Stomach smooth muscle (tissue), 2 donors: ENCODE measurements around the gene VWA2.
A peak's percentile ranks its signal among the peaks of the same experiment; 100 is the strongest.
"Not testable (repeated sequence)": the region's sequence is repeated elsewhere in the genome, so short reads cannot be mapped to it uniquely, and the experiment has no call there.

Source experiments
- H3K27ac ChIP-seq: one replicate; pipeline ENCODE4 v1.7.0; 2013; ENCODE audit warnings: mild to moderate bottlenecking, low read length, inconsistent platforms
- H3K27me3 ChIP-seq, 2 donors: one replicate each; pipeline ENCODE4 v1.7.0; 2013; ENCODE audit warnings: low read length in 2 of 2; ENCODE audit not compliant: insufficient read depth in 2 of 2, control insufficient read depth in 1 of 2
- H3K36me3 ChIP-seq, 2 donors: one replicate each; pipeline ENCODE4 v1.7.0; 2013; ENCODE audit warnings: low read length in 2 of 2; ENCODE audit not compliant: control insufficient read depth in 2 of 2, insufficient read depth in 2 of 2
- H3K4me1 ChIP-seq: one replicate; pipeline ENCODE4 v1.7.0; 2013; ENCODE audit warnings: low read length; ENCODE audit not compliant: control insufficient read depth, insufficient read depth
- H3K4me3 ChIP-seq, 2 donors: one replicate each; pipeline ENCODE4 v1.7.0; 2013; ENCODE audit warnings: low read length in 2 of 2
- H3K9ac ChIP-seq, 2 donors: one replicate each; pipeline ENCODE4 v1.7.0; 2013; ENCODE audit warnings: low read length in 2 of 2, mild to moderate bottlenecking in 1 of 2
- H3K9me3 ChIP-seq, 2 donors: one replicate each; pipeline ENCODE4 v1.7.0; 2013; ENCODE audit warnings: low read length in 2 of 2; ENCODE audit not compliant: control insufficient read depth in 2 of 2
- donor health status: healthy.
- donor health status: Pancreatic carcinoma.

Gene VWA2

DNA sequence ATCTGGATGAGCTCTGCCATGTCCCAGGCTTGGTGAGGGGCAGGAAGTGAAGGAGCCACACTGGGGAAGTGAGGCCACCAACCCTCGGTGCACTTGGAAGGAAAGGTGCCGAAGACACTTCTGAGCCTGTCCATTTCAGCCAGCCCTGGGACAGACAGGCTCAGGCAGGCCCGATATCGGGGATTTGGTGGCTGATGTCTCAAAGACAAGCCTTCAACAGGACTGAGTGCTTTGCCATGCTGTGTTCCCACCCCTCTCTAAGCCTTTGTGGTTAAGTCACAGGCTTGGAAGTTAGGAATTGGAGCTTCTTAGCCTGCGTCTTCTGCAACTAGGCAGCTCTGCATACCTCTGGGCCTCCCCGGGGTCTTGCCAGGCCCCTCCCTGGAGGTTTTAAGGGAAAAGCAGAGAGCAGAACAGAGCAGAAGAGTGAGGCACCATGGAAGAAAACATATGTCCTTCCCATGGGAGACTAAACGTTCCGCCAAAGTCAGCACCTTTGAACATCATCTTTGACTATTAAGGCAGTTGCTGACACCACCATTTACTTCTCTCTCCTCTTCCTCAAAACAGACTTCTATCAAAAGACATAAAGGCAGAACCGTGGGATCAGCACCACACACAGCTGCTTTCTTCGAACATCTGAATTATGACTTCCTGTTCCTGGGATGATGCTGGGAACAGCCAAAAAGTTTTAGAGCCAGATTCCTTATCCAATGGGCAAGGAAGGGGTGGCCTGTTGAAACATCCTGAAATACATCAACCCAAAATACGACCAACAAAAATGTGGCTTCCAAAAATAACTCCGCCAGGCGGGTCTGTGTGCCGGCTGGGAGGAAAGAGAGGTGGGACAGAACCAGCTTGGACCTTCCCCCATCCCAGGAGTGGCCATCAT, 93.5 kb downstream of the VWA2 start:
- Histone ChIP-seq H3K27ac (peak overlapping the region; percentile 37), H3K9me3 (no peaks in the 10 kb centered on the region), H3K9ac (no peak overlapping the region), H3K4me3 (no peak overlapping the region), H3K27me3 (no peaks in the 10 kb centered on the region), H3K36me3 (peaks cover 9 to 19% of the 10 kb centered on the region in 2 donors), H3K4me1 (peaks cover 37% of the 10 kb centered on the region)

DNA sequence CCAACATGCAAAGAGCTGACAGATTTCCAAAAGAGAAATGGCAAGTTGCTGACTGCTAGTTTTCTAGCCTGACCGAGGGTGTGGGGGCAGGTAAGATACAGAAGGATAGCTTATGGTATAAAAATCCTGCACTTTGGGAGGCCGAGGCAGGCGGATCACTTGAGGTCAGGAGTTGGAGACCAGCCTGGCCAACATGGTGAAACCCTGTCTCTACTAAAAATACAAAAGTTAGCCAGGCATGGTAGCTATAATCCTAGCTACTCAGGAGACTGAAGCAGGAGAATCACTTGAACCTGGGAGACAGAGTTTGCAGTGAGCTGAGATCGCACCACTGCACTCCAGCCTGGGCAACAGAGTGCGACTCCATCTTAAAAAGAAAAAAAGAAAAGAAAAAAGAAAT, 94.4 kb downstream of the VWA2 start:
- Histone ChIP-seq H3K36me3 (peaks cover 9 to 23% of the 10 kb centered on the region in 2 donors), H3K4me1 (peaks cover 29% of the 10 kb centered on the region), H3K27ac (peak overlapping the region; percentile 37)
- not testable (repeated sequence) for H3K9me3 ChIP-seq, H3K27me3 ChIP-seq, H3K9ac ChIP-seq, H3K4me3 ChIP-seq

- peaks cover 9 to 23% of the 10 kb centered on the region in 2 donors for H3K36me3 ChIP-seq
- no peaks in the 10 kb centered on the region for H3K27me3 ChIP-seq
- no peak overlapping the region for H3K9ac ChIP-seq
- H3K27ac ChIP-seq, result no peak overlapping the region
- peaks cover 25% of the 10 kb centered on the region for H3K4me1 ChIP-seq
- H3K4me3 ChIP-seq, result no peak overlapping the region
- H3K9me3 ChIP-seq, result no peaks in the 10 kb centered on the region
Measured at GRCh38 chr10:114334301-114334700, 95.2 kb downstream of the VWA2 start.

DNA sequence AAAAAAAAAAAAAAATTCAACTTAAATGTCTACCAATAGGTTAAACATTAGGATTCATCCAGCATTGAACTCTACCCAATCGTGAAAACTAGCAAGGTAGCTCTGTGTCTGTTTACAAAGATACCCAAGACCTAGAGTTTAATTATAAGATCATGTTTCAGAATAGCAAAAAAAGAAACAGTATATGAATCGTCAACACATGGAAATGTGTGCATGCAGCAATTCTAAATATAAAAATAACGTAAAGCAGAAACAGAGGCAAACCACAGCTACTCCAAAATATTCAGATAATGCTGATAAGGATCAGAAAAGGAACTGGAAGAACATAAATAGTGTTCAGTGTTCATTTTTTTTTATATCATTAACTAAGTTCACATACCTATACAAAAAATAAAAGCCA, 96.6 kb downstream of the VWA2 start:
- H3K4me3 ChIP-seq, result no peak overlapping the region
- H3K27ac ChIP-seq, result no peak overlapping the region
- H3K4me1 ChIP-seq, result peaks cover 19% of the 10 kb centered on the region
- no peaks in the 10 kb centered on the region for H3K9me3 ChIP-seq
- no peak overlapping the region for H3K9ac ChIP-seq
- no peaks in the 10 kb centered on the region for H3K27me3 ChIP-seq
- peaks cover 8 to 25% of the 10 kb centered on the region in 2 donors for H3K36me3 ChIP-seq

DNA sequence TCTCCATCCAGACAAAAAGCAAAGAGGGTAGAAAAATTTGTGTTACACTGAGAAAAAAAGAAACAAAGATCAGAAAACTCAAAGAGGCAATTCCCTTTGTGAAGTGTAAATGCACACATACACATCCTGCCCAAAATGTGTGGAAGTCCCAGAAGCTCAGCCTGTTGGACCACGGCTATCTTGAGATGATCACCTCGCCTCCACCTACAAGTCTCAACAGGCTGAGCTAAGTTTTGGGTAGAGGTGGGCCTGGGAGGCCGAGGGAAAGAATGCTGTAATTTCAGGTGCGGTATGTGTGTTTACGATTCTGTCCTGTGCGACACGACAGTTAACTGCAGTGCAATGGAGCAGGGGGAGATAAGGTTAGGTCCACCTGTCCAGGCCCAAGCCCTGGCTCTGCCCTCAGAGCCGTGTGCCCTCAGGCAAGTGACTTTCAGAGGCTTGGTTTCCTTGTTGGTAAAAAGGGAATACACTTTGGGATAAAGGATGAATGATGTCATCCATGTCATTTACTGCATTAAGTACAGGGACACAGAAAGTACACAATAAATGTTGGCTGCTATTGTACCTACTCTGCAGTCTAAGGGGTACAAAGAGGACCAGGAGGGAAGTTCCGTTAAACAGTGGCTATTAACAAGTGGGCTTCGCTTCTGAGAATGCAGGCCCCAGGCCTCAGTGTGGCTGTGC, 97.9 kb downstream of the VWA2 start:
- no peak overlapping the region for H3K4me3 ChIP-seq
- H3K4me1 ChIP-seq, result peaks cover 19% of the 10 kb centered on the region
- H3K27ac ChIP-seq, result no peak overlapping the region
- no peaks in the 10 kb centered on the region for H3K27me3 ChIP-seq
- no peak overlapping the region for H3K9ac ChIP-seq
- H3K9me3 ChIP-seq, result no peaks in the 10 kb centered on the region
- H3K36me3 ChIP-seq, result peaks cover 0 to 17% of the 10 kb centered on the region in 2 donors

DNA sequence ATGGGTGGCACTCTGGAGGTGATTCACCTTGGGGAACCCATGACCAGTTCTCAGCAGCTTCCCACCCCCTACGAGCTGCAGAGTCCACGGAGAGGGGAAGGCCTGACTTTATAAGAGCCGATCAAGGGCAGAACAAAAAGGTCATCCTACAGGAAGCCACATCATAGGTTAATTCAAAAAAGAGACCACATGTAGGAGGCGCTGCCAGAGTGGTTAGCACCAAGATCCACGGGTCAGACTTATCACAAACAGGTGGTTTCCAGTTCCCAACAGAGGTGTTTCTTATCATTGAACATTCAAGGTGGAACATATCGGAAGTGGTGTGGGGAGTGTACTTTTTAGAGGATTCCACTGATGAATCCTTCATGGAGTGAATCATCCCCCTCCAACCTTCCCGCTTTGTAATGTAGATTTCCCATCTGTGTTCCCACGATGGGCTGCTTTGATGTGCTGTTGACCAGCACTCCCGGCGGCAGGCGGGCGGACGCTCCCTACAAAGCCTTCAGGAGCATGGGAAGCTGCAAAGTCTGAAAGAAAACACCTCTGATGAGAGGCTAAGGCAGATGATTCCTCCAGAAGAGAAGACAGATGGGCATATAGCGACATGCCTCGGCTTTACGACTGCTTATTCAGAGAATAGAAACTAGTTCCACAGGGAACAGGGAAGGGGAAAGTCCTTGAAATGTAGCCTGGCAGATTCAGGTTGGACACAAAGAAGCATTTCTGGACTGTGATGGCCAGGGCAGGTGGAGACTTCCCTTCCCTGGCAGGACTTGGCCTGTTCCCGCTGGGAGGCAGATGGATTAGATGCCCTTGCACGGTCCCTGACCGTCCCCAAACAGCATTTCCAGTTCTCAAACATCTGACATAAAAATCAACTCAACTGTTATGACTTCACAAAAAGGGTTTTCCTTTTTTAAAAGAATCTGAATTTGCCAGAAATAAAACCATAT, 98.7 kb downstream of the VWA2 start:
- H3K4me3 ChIP-seq, result no peak overlapping the region
- H3K27me3 ChIP-seq, result no peaks in the 10 kb centered on the region
- no peaks in the 10 kb centered on the region for H3K9me3 ChIP-seq
- peaks cover 14% of the 10 kb centered on the region for H3K4me1 ChIP-seq
- H3K9ac ChIP-seq, result no peak overlapping the region
- peaks cover 0 to 17% of the 10 kb centered on the region in 2 donors for H3K36me3 ChIP-seq
- H3K27ac ChIP-seq, result no peak overlapping the region

DNA sequence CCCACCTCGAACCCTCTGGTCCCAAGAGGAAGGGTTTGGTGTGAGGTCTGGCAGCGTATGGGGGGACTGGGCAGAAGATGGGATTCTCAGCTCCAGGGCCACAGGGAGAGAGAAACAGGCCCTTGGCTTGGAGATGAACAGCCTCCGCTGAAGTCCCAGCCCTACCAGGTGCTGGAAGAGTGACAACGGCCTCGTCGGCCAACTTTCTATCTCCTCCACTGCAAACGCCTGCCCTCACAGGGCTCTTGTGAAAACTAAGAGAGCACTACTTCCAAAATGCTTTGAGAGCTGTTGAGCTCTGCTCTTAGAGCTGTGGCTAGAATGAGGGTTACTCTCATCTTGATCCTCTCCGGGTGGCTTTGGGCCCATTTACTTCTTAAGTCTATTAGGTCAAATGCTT, 101.8 kb downstream of the VWA2 start:
- Histone ChIP-seq H3K27ac (no peak overlapping the region), H3K9ac (no peak overlapping the region), H3K4me1 (peaks cover 17% of the 10 kb centered on the region), H3K9me3 (no peaks in the 10 kb centered on the region), H3K4me3 (no peak overlapping the region), H3K27me3 (no peaks in the 10 kb centered on the region), H3K36me3 (peaks cover 0 to 17% of the 10 kb centered on the region in 2 donors)
